SU-DHL-6 (cell line): ENCODE results near the gene EPHB3.

Experiments
- H2AFZ ChIP-seq: fragments of 200-600 bp; sonication (generic); 2 replicates; pipeline ENCODE4 v1.6.1; 2014; ENCODE audit warnings: low read depth, mild to moderate bottlenecking, moderate library complexity, mixed read lengths, antibody characterized with exemption, low read length; ENCODE audit not compliant: severe bottlenecking
- H3F3A ChIP-seq: fragments of 200-600 bp; shearing (Covaris generic); 2 replicates; pipeline ENCODE4 v1.6.0; 2016; ENCODE audit warnings: antibody characterized with exemption, mild to moderate bottlenecking; ENCODE audit not compliant: insufficient read depth
- H3K27ac ChIP-seq: fragments of 200-600 bp; sonication (generic); 2 replicates; pipeline ENCODE4 v1.5.1; 2016; ENCODE audit warnings: low read depth, mild to moderate bottlenecking, low read length, moderate library complexity, mixed read lengths
- H3K27me3 ChIP-seq: fragments of 200-600 bp; sonication (generic), shearing (Covaris generic); 2 replicates; pipeline ENCODE4 v1.6.0; 2014; ENCODE audit warnings: mild to moderate bottlenecking, low read length
- H3K36me3 ChIP-seq: fragments of 200-600 bp; sonication (generic); 2 replicates; pipeline ENCODE4 v1.6.1; 2014; ENCODE audit warnings: mild to moderate bottlenecking, low read length, mixed read lengths
- H3K4me2 ChIP-seq: fragments of 300-600, 200-600 bp; shearing (Covaris generic), sonication (generic); 2 replicates; pipeline ENCODE4 v1.6.0; 2014; ENCODE audit warnings: low read length, low read depth, mild to moderate bottlenecking; ENCODE audit not compliant: poor library complexity, severe bottlenecking
- H3K4me3 ChIP-seq: fragments of 200-600 bp; sonication (generic); 2 replicates; pipeline ENCODE4 v1.5.1; 2014; ENCODE audit warnings: antibody characterized with exemption, low read length, mild to moderate bottlenecking, mixed read lengths; ENCODE audit not compliant: insufficient read depth, poor library complexity, severe bottlenecking
- H3K79me2 ChIP-seq: fragments of 200-600 bp; sonication (generic); 2 replicates; pipeline ENCODE4 v1.6.1; 2014; ENCODE audit warnings: mild to moderate bottlenecking, low read length, moderate library complexity; ENCODE audit not compliant: insufficient read depth
- H3K9ac ChIP-seq: fragments of 200-600 bp; sonication (generic); 2 replicates; pipeline ENCODE4 v1.7.0; 2014; ENCODE audit warnings: mild to moderate bottlenecking, low read length
- H3K9me2 ChIP-seq: fragments of 200-600 bp; sonication (generic); replicated peaks from 2 replicates; pipeline ENCODE4 v1.6.1; 2014; ENCODE audit warnings: low read length; ENCODE audit not compliant: insufficient read depth
- H3K9me3 ChIP-seq: fragments of 200-600 bp; sonication (generic); 2 replicates; pipeline ENCODE4 v1.6.1; 2014; ENCODE audit warnings: low read length, mixed read lengths; ENCODE audit not compliant: insufficient read depth
- H4K20me1 ChIP-seq: fragments of 200-600 bp; sonication (generic); 2 replicates; pipeline ENCODE4 v1.6.1; 2014; ENCODE audit warnings: low read depth, mild to moderate bottlenecking, antibody characterized with exemption, low read length, moderate library complexity, mixed read lengths
- EZH2phosphoT487 ChIP-seq: fragments of 200-600 bp; sonication (generic), shearing (Covaris generic); conservative IDR thresholded peaks from 2 replicates; pipeline ENCODE4 v1.6.1; 2018; ENCODE audit warnings: mild to moderate bottlenecking, antibody characterized with exemption, low read length, moderate library complexity, mixed read lengths
- TF ChIP-seq, protein P1 (sequence below): fragments of 200-600 bp; sonication (generic); IDR thresholded peaks from one replicate; pipeline ENCODE4 v1.5.1; 2017; ENCODE audit warnings: antibody characterized with exemption, mild to moderate bottlenecking, low read length, moderate library complexity; ENCODE audit not compliant: insufficient read depth, poor library complexity, severe bottlenecking

Gene EPHB3

DNA sequence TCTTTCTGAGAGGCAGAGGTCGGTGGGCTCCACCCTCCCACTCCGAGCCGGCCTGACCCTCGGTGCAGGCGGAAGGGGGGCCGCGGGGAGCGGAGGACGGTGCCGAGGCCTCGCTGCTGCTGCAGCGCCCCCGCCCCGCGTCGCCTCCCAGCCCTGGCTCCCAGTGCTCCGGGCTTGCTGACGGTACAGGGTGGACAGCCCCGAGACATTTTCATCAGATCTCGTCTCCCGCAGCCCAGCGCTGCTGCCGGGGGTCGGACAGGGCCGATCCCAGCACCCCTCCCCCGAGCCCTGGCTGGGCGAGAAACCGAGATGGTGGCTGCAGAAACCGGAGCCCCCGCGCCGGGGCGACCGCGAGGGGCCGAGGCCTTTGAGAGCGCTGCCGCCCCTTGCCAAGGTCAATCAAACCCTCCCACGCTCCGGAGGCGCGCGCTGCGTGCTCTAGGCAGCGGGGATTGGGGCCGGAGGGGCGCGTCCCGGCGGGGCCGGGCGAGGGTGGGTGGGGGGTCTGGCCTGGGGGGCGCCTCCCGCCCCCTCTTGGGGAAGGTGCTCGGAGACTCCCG, 42.5 kb downstream of the EPHB3 start:
- no peaks in the 10 kb centered on the region for H3F3A ChIP-seq
- no peak for TF ChIP-seq EZH2phosphoT487
- TF ChIP-seq, protein P1, sequence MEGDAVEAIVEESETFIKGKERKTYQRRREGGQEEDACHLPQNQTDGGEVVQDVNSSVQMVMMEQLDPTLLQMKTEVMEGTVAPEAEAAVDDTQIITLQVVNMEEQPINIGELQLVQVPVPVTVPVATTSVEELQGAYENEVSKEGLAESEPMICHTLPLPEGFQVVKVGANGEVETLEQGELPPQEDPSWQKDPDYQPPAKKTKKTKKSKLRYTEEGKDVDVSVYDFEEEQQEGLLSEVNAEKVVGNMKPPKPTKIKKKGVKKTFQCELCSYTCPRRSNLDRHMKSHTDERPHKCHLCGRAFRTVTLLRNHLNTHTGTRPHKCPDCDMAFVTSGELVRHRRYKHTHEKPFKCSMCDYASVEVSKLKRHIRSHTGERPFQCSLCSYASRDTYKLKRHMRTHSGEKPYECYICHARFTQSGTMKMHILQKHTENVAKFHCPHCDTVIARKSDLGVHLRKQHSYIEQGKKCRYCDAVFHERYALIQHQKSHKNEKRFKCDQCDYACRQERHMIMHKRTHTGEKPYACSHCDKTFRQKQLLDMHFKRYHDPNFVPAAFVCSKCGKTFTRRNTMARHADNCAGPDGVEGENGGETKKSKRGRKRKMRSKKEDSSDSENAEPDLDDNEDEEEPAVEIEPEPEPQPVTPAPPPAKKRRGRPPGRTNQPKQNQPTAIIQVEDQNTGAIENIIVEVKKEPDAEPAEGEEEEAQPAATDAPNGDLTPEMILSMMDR, result no peak
- no peak overlapping the region for H3K4me2 ChIP-seq
- no peak overlapping the region for H3K9ac ChIP-seq
- H3K9me3 ChIP-seq, result no peaks in the 10 kb centered on the region
- H3K4me3 ChIP-seq, result no peak overlapping the region
- H3K79me2 ChIP-seq, result no peaks in the 10 kb centered on the region
- no peak overlapping the region for H3K27ac ChIP-seq
- H3K9me2 ChIP-seq, result no peaks in the 10 kb centered on the region
- H4K20me1 ChIP-seq, result no peaks in the 10 kb centered on the region
- no peak overlapping the region for H2AFZ ChIP-seq
- H3K27me3 ChIP-seq, result no peaks in the 10 kb centered on the region
- H3K36me3 ChIP-seq, result no peaks in the 10 kb centered on the region

DNA sequence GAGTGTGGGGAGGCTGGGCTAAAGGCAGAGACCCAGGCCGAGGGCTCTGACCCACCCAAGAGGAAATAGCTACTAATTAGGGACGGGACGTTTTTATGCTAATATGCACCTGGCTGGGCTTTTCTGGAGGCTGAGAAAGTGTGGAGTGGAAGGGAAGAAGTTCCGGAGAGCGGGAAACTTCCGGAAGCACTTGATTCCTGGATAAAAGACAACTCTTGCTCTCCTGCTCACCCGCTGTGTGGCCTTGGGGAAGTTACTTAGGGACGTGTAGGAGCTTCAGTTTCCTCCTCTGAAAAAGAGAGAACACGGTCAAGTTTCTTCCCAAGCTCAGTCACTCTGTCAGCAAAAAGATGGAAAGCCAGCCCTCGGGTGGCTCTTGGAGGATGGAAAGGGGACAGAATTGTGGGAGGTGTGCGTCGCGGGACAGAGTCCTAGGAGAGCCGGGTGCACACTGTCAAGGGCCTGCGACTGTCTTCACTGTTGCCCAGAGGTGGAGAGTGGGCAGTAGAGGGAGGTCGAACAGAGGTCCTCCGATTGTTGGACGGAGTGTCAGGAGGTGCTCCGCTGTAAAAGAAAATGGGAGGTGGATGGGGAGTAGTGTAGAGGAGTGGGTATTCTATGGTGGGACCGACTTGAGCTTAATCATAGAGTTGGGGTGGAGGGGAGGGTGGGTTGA, 43.2 kb downstream of the EPHB3 start:
- no peaks in the 10 kb centered on the region for H4K20me1 ChIP-seq
- H3F3A ChIP-seq, result no peaks in the 10 kb centered on the region
- H3K4me3 ChIP-seq, result no peak overlapping the region
- no peaks in the 10 kb centered on the region for H3K9me3 ChIP-seq
- TF ChIP-seq, protein P1, result no peak
- TF ChIP-seq EZH2phosphoT487, result no peak
- no peaks in the 10 kb centered on the region for H3K27me3 ChIP-seq
- no peak overlapping the region for H3K4me2 ChIP-seq
- no peak overlapping the region for H3K9ac ChIP-seq
- no peak overlapping the region for H2AFZ ChIP-seq
- no peaks in the 10 kb centered on the region for H3K79me2 ChIP-seq
- H3K36me3 ChIP-seq, result no peaks in the 10 kb centered on the region
- H3K27ac ChIP-seq, result no peak overlapping the region
- H3K9me2 ChIP-seq, result no peaks in the 10 kb centered on the region

DNA sequence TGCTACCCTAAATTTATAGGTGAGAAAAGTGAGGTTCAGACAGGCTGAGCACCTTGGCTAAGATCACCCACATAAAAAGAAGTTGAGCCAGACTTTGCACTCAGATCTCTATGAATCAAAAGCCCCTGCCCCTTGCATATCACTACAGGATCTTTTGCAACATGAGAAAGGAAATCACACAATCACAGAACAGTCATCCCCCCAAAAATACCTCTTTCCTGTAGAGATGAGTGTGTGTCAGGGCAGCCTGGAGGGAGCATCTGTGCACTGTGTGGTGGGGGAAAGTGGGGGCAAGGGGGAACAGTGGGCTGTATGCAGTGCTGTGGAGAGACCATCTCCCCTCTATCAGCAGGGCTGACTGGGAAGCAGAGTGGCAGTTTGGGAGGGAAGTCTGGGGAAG, 46.6 kb downstream of the EPHB3 start:
- Histone ChIP-seq H3K4me2 (no peak overlapping the region), H3K9ac (no peak overlapping the region), H3K9me3 (no peaks in the 10 kb centered on the region), H3K36me3 (no peaks in the 10 kb centered on the region), H3K4me3 (no peak overlapping the region), H3K9me2 (no peaks in the 10 kb centered on the region), H2AFZ (no peak overlapping the region), H3F3A (no peaks in the 10 kb centered on the region), H3K27ac (no peak overlapping the region), H4K20me1 (no peaks in the 10 kb centered on the region), H3K79me2 (no peaks in the 10 kb centered on the region), H3K27me3 (no peaks in the 10 kb centered on the region)
- TF ChIP-seq EZH2phosphoT487, result no peak
- TF ChIP-seq, protein P1, result no peak
